Measurements from ENCODE around the gene MINDY1.

Gene MINDY1

DNA sequence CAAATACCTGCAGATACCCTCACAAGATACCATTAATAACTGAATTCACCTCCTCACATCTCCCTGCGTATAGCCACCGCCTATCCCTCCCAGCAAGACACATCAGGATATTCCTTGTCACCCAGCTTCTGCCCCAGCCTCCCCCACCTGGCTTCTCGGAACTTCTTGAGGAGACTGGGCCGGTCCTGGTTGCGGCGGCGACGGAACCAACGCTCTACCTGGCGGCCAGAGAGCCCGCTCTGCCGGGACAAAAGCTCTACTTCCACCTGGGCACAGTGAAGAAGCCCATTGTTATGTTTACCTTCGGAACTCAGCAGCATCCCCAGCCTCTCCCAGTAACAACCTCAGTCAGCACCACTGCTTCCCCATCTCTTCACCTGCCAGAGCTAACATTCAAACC, 38.8 kb downstream of the MINDY1 start:
- H3K4me3 ChIP-seq (replicated peaks; ENCODE audit: low read depth, low read length): no peak overlapping the region
- DNase-seq (ENCODE audit: extremely low read depth, low read depth): no peak
- TF ChIP-seq, protein P1, sequence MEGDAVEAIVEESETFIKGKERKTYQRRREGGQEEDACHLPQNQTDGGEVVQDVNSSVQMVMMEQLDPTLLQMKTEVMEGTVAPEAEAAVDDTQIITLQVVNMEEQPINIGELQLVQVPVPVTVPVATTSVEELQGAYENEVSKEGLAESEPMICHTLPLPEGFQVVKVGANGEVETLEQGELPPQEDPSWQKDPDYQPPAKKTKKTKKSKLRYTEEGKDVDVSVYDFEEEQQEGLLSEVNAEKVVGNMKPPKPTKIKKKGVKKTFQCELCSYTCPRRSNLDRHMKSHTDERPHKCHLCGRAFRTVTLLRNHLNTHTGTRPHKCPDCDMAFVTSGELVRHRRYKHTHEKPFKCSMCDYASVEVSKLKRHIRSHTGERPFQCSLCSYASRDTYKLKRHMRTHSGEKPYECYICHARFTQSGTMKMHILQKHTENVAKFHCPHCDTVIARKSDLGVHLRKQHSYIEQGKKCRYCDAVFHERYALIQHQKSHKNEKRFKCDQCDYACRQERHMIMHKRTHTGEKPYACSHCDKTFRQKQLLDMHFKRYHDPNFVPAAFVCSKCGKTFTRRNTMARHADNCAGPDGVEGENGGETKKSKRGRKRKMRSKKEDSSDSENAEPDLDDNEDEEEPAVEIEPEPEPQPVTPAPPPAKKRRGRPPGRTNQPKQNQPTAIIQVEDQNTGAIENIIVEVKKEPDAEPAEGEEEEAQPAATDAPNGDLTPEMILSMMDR (IDR thresholded peaks at IDR 0.05; ENCODE audit: low read depth, low read length, missing control alignments): no peak

DNA sequence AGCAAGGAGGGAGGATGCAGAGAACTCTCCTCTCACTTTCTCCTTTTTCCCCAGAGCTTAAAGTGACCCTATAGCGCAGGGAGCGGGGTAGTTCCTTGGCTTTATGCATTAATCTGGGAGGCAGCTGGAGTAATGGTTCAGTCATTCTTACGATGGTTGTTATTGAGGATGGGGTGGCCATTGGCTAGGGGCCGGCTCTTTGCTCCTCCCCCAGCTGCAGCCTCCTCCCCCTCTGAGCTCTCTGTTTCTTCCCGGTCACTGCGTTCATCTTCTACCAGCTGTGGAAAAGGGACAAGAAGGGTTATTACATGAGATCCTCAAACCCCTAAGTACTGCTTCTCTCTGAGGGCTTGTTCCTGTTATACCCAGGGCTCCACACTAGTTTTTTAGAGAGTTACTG, 40.7 kb downstream of the MINDY1 start:
- DNase-seq (ENCODE audit: extremely low read depth, low read depth): no peak
- TF ChIP-seq, protein P1 (IDR thresholded peaks at IDR 0.05; ENCODE audit: low read depth, low read length, missing control alignments): no peak
- H3K4me3 ChIP-seq (replicated peaks; ENCODE audit: low read depth, low read length): no peak overlapping the region

DNA sequence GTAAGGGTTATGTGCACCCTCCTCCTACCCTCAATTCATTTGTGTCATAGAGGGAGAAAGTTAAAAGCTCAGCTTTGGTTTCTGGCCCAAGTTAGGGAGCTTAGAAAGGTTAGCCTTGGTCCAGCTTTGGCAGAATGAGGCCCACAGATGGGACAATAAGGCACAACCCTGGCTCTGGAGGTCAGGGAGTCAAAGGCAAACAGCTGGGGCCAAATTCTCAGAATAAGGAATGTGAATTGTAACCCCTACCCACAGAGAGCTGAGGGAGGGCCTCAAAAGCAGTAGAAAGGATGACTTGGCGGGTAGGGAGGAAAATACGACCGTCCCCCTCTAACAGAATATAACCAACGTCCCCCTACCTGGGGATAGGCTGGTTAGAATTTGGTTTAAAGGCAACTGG, 41.1 kb downstream of the MINDY1 start:
- no peak for DNase-seq (ENCODE audit: extremely low read depth, low read depth)
- TF ChIP-seq, protein P1 (IDR thresholded peaks at IDR 0.05; ENCODE audit: low read depth, low read length, missing control alignments): no peak
- H3K4me3 ChIP-seq (replicated peaks; ENCODE audit: low read depth, low read length): no peak overlapping the region

DNA sequence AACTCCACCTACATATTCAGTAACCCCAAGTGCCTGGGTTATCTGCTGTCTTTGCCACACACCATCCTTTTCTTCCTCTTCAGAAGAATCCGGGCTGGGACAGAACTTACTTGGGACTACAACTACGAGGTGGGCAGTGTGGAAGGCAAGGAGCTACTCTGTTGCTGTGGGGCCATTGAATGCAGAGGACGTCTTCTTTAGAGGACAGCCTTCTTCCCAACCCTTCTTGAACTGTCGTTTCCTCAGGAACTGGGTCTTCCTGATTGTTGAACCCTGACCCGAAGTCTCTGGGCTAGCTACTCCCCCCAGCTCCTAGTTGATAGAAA, 42.6 kb downstream of the MINDY1 start:
- DNase-seq (ENCODE audit: extremely low read depth, low read depth): no peak
- no peak overlapping the region for H3K4me3 ChIP-seq (replicated peaks; ENCODE audit: low read depth, low read length)
- TF ChIP-seq, protein P1 (IDR thresholded peaks at IDR 0.05; ENCODE audit: low read depth, low read length, missing control alignments): no peak

DNA sequence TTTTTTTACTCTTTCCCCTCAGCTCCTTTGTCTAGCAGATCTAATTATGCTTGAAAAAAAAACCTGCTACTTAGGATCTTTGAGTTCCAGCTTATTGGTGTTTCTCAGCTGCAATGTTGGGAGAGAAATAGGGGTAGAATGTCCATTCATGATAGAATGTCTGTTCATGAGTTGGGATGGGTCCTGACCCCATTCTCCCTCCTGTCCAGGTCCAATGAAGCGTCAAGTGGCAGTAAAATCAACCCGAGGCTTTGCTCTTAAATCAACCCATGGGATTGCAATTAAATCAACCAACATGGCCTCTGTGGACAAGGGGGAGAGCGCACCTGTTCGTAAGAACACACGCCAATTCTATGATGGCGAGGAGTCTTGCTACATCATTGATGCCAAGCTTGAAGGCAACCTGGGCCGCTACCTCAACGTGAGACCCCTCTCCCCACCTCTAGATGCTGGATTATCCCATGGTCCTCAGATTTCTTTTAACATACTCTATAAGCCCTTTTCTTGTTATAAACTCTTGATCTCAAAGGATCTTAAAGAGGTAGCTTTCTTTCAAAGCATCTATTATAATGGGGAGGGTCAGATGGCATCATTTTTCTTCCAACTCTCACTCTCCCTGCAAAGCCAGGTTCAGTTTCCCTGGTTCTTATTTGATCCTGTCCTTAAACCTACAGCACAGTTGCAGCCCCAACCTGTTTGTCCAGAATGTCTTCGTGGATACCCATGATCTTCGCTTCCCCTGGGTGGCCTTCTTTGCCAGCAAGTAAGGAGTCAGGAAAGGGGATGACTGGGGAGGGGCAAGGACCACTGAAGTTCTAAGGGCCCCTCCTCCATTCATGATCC, 43.2 kb downstream of the MINDY1 start:
- TF ChIP-seq, protein P1 (IDR thresholded peaks at IDR 0.05; ENCODE audit: low read depth, low read length, missing control alignments): no peak
- DNase-seq (ENCODE audit: extremely low read depth, low read depth): no peak
- H3K4me3 ChIP-seq (replicated peaks; ENCODE audit: low read depth, low read length): no peak overlapping the region

DNA sequence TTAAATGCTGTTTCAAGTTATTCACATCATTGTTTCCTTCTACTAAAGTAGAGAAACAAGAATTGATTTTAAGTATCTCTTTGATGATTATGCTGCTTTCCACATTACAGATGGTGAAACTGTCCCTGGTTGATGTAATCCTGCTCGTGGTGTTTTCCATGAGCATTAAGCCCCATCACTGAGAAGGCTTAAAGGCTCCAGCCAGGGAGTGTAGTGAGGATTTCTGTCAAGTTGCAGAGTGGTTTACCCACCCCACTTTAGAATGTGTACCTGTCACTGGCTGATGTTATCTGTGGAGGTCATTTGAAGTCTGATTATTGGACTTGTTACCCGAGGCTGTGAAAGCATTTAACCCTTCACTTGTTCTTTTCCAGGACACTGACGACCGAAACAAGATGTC, 44.9 kb downstream of the MINDY1 start:
- H3K4me3 ChIP-seq (replicated peaks; ENCODE audit: low read depth, low read length): no peak overlapping the region
- TF ChIP-seq, protein P1 (IDR thresholded peaks at IDR 0.05; ENCODE audit: low read depth, low read length, missing control alignments): no peak
- no peak for DNase-seq (ENCODE audit: extremely low read depth, low read depth)

DNA sequence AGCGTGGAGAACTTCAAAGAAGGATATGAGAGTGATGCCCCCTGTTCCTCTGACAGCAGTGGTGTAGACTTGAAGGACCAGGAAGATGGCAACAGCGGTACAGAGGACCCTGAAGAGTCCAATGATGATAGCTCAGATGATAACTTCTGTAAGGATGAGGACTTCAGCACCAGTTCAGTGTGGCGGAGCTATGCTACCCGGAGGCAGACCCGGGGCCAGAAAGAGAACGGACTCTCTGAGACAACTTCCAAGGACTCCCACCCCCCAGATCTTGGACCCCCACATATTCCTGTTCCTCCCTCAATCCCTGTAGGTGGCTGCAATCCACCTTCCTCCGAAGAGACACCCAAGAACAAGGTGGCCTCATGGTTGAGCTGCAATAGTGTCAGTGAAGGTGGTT, 46.1 kb downstream of the MINDY1 start:
- TF ChIP-seq, protein P1 (IDR thresholded peaks at IDR 0.05; ENCODE audit: low read depth, low read length, missing control alignments): no peak
- DNase-seq (ENCODE audit: extremely low read depth, low read depth): no peak
- no peak overlapping the region for H3K4me3 ChIP-seq (replicated peaks; ENCODE audit: low read depth, low read length)

All from HFF-Myc (cell line).